HG03095 (cell line): ENCODE data around the gene TMPRSS9.
A peak's percentile ranks its signal among the peaks of the same experiment; 100 is the strongest.

ENCODE experiments used
- ATAC-seq: cut with Tn5 transposase; IDR thresholded peaks from one replicate; pipeline ENCODE4 v1.9.1; 2021; ENCODE audit warnings: moderate library complexity; ENCODE audit not compliant: unreplicated experiment

The TMPRSS9 gene

GRCh38 chr19:2417881-2418406, 57.9 kb downstream of the TMPRSS9 start:
- ATAC-seq: no peak

- no peak for ATAC-seq
These were observed 59.7 kb downstream of the TMPRSS9 start for GRCh38 chr19:2419754-2420153.

GRCh38 chr19:2420490-2420889, 60.4 kb downstream of the TMPRSS9 start:
- no peak for ATAC-seq

GRCh38 chr19:2421581-2422306, 61.7 kb downstream of the TMPRSS9 start:
- no peak for ATAC-seq

- no peak for ATAC-seq
These were observed 63.2 kb downstream of the TMPRSS9 start for GRCh38 chr19:2423071-2423914.

- no peak for ATAC-seq
These were observed 64.0 kb downstream of the TMPRSS9 start for GRCh38 chr19:2423915-2424685.

- no peak for ATAC-seq
These were observed 64.9 kb downstream of the TMPRSS9 start for GRCh38 chr19:2424686-2425621.

GRCh38 chr19:2425622-2426581, 65.8 kb downstream of the TMPRSS9 start:
- ATAC-seq: no peak

GRCh38 chr19:2426611-2427428, 66.8 kb downstream of the TMPRSS9 start:
- ATAC-seq: peak; percentile 9

- peak; percentile 62 for ATAC-seq
These were observed 67.6 kb downstream of the TMPRSS9 start, which contains the start of gene TIMM13 for GRCh38 chr19:2427429-2428320. TIMM13 (minus strand) TSS chr19:2427586; CDS start chr19:2427533, 53 bp downstream.

GRCh38 chr19:2428321-2428690, 68.2 kb downstream of the TMPRSS9 start:
- no peak for ATAC-seq

- no peak for ATAC-seq
These were observed 69.0 kb downstream of the TMPRSS9 start for GRCh38 chr19:2428756-2429711.

- ATAC-seq: no peak
These were observed 70.0 kb downstream of the TMPRSS9 start for GRCh38 chr19:2429917-2430535.

GRCh38 chr19:2431318-2432055, 71.4 kb downstream of the TMPRSS9 start:
- ATAC-seq: no peak
